Body of pancreas (tissue), 4 donors: ENCODE data around the gene ECT2L.

Experiments used
- POLR2A ChIP-seq, 3 donors: fragments of 450-650 bp; IDR thresholded peaks; one replicate each; pipeline ENCODE4 v1.6.1; 2016; ENCODE audit warnings: antibody characterized with exemption in 3 of 3, mild to moderate bottlenecking in 2 of 3
- TF ChIP-seq, protein P1 (sequence below), 7 experiments: fragments of 450-650 bp in 4 of 7; fragments of 200-600 bp in 3 of 7; sonication (generic) in 3 of 7; IDR thresholded peaks; one replicate each; pipeline ENCODE4 v1.5.1; 2016 to 2019; ENCODE audit warnings: antibody characterized with exemption in 7 of 7

DNA sequence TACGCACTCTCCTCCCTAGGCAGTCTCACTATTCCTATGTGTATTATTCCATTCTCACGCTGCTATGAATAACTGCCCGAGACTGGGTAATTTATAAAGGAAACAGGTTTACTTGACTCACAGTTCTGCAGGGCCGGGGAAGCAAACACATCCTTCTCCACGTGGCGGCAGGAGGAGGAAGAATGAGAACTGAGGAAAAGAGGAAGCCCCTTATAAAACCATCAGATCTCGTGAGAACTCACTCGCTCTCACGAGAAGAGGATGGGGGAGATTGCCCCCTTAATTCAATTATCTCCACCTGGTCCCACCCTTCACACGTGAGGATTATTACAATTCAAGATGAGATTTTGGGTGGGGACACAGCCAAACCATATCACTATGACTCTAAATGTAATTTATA lies 61.9 kb downstream of the ECT2L start:
- TF ChIP-seq, protein P1, sequence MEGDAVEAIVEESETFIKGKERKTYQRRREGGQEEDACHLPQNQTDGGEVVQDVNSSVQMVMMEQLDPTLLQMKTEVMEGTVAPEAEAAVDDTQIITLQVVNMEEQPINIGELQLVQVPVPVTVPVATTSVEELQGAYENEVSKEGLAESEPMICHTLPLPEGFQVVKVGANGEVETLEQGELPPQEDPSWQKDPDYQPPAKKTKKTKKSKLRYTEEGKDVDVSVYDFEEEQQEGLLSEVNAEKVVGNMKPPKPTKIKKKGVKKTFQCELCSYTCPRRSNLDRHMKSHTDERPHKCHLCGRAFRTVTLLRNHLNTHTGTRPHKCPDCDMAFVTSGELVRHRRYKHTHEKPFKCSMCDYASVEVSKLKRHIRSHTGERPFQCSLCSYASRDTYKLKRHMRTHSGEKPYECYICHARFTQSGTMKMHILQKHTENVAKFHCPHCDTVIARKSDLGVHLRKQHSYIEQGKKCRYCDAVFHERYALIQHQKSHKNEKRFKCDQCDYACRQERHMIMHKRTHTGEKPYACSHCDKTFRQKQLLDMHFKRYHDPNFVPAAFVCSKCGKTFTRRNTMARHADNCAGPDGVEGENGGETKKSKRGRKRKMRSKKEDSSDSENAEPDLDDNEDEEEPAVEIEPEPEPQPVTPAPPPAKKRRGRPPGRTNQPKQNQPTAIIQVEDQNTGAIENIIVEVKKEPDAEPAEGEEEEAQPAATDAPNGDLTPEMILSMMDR (IDR thresholded peaks at IDR 0.05): no peak
- TF ChIP-seq POLR2A (IDR thresholded peaks at IDR 0.05): no peak
